Amniotic stem cell (primary cell): ENCODE data around the gene ULK4.

ENCODE experiments used
- DNase-seq: peaks from one replicate; lab custom pipeline; 2025; lab: John Stamatoyannopoulos, UW

The ULK4 gene

GRCh38 chr3:41260063-41260450 lies 701.8 kb downstream of the ULK4 start:
- DNase-seq = no peak

- DNase-seq = no peak
Measured at GRCh38 chr3:41259449-41260062, 702.3 kb downstream of the ULK4 start.

GRCh38 chr3:41258239-41258800 lies 703.6 kb downstream of the ULK4 start:
- no peak for DNase-seq

GRCh38 chr3:41251593-41251992 lies 710.3 kb downstream of the ULK4 start:
- DNase-seq = no peak

GRCh38 chr3:41250825-41251224 lies 711.1 kb downstream of the ULK4 start:
- no peak for DNase-seq

GRCh38 chr3:41249318-41249717 lies 712.6 kb downstream of the ULK4 start:
- no peak for DNase-seq

- no peak for DNase-seq
Measured at GRCh38 chr3:41248525-41248924, 713.4 kb downstream of the ULK4 start.

GRCh38 chr3:41247055-41248004 lies 714.6 kb downstream of the ULK4 start:
- DNase-seq = no peak

- DNase-seq = no peak
Measured at GRCh38 chr3:41244620-41245336, 717.1 kb downstream of the ULK4 start.

GRCh38 chr3:41243183-41243582 lies 718.7 kb downstream of the ULK4 start:
- DNase-seq = no peak

GRCh38 chr3:41241800-41242571 lies 719.9 kb downstream of the ULK4 start:
- no peak for DNase-seq

- DNase-seq = no peak
Measured at GRCh38 chr3:41241161-41241560, 720.7 kb downstream of the ULK4 start.

GRCh38 chr3:41239587-41239986 lies 722.3 kb downstream of the ULK4 start:
- no peak for DNase-seq

- DNase-seq = no peak
Measured at GRCh38 chr3:41237907-41238306, 724.0 kb downstream of the ULK4 start.

GRCh38 chr3:41236228-41236627 lies 725.7 kb downstream of the ULK4 start:
- no peak for DNase-seq

- no peak for DNase-seq
Measured at GRCh38 chr3:41234823-41235721, 726.8 kb downstream of the ULK4 start.

- DNase-seq = peak; percentile 81
Measured at GRCh38 chr3:41224120-41224806, 737.6 kb downstream of the ULK4 start.

GRCh38 chr3:41223691-41224090 lies 738.2 kb downstream of the ULK4 start:
- DNase-seq = no peak

- no peak for DNase-seq
Measured at GRCh38 chr3:41223078-41223477, 738.8 kb downstream of the ULK4 start.

GRCh38 chr3:41222501-41222900 lies 739.4 kb downstream of the ULK4 start:
- no peak for DNase-seq
